Hippocampal formation (tissue), 2 donors: ENCODE measurements around the gene SDC3.
A peak's percentile ranks its signal among the peaks of the same experiment; 100 is the strongest.

Experiments used
- DNase-seq, 2 donors: peaks; one replicate each; lab custom pipeline; 2025; lab: John Stamatoyannopoulos, UW

SDC3 gene

DNA sequence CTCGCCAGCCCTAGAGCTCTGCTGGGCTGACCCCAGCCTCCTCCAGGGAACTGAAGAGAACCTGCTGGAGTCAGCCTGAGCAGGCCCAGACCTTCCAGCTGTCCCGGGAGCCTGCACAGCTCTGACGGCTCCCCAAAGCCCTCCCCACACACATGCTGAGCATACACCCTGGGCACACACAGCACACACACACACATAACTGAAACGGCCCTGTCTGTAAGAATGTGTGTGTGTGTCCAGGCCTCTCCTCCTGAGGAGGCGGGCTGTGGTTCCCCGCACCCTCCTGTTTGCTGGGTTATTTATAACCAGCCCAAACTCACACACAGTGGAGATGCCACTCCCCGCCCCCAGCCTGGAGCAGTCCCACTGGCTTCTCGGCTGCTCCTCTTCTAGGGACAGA lies 20.2 kb downstream of the SDC3 start:
- DNase-seq: no peak

DNA sequence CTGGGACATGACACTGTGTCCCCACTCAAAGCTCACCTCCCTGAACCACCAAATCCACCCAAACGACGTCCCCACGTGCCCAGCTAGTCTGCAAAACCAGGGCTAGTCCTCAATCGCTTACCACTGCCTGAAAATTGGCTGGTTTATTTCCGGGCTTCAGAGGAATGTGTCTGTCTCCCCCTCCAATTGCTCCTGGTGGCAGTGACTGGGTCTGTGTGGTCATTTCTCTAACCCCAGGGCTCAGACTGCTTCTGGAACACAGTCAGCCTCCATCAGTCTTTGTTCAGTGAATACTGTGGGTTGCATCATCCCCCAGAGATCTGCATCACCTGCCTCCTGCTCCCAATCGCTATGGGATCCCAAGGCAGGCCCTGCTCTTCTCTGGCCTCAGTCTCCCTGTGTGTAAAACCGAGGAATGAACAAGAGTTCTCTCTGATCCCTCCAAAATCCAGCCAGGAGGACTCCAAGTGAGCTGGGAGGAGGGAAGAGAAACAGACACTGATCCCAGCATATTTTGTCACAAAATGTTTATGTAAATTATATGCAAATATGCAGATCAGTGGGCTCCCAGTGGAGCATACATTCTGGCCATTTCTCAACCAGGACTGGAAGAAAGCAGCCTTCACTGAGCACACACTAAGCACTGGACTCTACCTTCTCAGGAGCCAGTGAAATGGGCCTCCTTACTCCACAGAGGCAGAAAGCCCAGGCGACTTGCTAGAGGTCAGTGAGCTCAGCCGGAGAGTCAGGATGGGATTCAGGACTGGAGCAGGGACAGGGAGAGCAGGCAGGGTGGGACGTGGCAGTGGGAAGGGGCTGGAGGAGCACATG lies 20.9 kb downstream of the SDC3 start:
- DNase-seq: no peak

DNA sequence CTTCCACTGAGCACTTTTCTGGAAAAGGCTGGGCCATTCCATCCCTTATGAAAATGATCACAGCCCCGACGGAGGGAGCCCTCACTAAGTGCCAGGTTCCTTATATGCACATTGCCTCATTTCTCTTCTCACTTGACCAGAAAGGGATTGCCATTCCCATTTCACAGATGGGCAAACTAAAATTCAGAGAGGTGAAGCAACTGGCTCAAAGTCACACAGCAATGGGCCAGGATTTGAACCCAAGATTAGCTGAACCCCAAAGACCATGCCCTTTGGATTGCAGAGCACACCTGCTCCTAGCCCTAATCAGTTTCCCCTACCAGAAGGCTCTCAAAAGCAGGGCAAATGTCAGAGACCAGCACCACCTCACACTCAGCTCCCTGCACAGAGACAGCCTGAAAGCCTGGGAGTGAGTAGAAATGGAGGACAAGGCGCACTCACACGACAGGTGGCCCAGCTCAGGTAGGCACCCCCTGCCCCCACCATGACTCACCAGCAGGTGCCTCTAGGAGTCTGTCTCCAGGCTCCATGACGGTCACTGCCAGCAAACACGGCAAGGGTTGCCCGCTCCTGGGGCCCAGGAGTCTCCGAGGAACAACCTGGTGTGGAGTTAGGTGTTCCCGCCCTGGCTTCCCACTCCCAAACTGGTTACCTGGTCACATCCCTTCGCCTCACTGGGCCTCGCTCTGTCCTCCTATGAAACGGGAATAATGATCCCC lies 21.7 kb downstream of the SDC3 start:
- no peak for DNase-seq

DNA sequence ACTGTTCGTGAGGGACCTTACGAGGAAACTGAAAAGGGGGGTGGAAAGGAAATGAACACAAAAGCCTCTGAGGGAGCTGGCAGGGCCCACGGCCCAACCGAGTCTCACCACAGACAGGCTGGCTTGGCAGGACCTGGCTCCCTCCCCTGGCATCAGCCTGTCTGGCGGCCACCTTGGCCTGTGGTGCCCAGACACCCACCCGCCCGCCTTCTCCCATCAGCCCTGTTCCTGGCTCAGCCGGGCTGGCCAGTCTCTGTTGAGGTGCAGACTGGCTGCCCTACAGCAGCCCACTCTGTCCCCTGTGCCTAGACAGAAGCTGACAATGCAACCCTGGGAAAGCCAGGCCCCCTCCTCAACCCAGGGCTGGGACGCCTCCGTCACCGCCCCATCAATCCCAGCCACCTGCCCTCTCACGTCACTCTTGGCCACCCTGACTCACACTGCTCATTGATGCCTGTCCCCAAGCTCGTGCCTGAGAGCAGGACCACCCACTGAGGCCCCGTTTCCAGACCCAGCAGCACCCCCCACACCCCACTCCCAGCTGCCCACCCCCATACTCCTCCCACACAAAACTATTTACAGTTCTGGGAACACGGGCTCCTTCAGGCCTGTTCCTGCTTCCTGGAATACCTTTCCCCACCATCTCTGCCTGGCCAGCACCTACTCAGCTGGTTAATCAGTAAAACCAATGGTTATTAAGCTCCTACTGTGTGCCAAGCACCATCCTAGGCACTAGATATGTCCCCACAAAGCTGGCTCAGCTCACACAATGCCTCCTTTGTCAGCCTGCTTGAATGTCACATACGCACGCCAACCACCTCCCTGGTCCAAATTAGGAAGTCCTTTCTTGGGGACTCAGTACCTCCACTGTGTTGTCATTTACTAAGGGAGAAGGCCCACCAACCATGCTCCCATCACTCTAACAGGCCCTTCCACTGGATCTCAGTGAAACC lies 22.7 kb downstream of the SDC3 start:
- peak in 1 of 2 donors; percentile 39 for DNase-seq

DNA sequence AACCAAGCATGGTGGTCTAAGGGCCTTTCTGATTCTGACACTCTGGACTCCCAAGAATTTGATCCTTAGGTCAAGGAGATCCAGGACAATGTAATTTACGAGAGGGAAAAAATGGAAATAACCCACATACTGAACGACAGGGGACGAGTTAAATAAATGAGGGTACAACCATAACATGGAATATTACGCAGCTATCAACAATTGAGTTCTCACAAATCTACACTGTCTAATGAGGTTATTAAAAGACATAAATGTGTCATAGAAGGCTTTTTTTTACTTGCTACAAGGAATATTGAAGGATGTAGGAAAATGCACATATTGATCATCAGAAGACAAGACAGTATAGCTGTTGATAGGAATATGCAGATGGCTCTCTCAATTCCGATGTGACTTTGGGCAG lies 23.8 kb downstream of the SDC3 start:
- DNase-seq: no peak

DNA sequence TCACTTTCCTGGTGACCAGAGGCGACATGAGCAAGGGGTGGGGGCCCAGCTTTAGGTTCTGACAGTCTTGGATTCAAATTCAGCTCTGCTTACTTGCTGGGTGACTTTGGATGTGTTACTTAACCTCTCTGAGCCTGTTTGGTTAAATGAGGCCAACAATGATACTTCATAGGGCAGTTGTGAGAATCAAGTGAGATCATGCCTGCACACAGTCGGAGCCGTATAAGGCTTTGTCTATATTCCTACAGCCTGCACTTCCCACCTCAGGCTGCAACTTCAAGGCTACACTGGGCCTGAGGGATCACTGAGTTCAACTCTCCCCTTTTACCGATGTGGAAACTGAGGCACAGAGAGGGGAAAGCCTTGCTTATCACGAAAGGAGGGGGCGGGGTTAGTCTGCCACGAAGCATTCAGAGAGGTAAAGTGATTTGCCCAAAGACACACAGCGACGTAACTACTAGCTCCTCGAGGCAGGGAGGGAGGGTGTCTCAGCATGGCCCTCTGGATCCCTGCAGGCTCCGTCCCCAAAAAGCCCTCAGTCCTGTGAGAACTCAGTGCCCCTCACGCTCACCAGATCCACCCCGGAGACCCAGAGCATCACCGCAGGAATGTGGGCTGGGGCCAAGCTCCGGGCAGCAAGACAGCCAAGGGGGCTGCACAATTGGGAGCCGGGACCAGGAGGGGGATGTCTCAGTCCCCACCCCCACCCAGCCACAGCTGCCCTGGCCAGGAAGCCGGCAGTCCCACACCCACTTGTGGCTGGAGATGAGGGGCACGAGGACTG lies 25.0 kb downstream of the SDC3 start:
- DNase-seq: peak in 1 of 2 donors; percentile 53

DNA sequence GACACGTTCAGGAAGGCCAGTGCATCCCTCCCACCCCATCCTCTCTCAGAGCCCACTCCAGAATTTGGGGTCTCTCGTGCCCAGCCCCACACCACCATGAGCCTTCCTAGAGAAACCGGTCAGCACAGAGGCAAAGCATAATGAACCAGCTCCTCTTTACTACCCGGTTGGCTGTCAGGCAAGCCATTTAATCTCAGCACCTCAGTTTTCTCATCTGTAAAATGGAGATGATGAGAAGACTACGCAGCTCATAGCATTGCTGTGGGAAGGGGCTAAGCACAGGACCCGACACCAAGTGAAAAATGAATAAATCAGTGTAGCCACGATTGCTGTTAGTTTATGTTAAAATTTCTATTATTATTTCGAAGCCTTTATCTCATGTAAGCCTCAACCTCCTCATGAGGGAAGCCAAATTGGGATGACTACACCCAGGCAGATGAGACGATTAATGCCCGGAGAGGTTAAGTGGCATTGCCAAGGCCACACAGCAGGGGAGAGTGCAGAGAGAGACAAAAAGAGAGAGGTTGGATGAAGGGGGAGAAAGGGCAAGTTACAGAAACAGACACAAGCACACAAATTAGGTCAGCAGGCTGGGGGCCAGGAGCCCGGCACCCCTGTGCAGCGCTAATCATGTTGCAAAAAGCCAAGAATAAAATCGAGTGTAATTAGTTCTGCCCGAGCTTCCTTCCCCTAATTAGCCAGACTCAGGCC lies 25.7 kb downstream of the SDC3 start:
- no peak for DNase-seq

DNA sequence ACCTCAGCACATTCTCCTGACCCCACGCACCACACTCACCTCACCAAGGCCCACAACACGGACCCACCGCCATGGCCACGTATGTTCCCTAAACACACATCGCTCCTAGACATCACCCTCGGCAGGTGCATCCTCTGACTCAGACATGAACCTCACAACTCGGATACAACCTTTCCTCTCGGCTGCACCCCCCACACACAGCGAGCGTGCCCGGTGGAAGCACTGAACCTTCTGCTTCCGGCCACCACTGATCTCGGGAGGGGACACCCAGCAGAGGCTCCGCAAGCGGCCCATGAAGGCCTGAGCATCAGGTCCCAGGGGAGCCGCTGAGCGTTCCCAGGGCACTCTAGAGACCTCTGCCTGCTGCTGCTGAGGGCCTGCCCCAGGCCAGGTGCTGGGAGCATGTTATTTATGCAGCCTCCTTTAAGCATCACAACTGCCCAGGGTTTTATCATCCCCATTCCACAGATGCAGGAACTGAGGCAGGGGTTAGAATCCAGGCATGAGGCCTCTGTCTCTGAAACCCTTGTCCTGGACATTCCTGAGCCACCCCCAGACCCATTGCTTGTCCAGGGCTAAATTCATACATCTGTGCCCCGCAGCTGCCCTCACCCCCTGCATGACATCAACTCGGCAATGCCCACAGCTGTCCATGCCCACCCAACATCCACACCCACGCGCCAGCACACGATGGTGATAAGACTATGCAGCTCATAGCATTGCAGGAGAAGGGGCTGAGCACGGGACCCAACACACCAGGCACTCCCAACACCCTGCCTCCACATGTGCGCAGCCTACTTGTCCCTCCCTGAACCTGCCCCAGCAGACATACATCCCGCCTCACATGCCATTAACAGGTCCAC lies 27.0 kb downstream of the SDC3 start:
- no peak for DNase-seq

DNA sequence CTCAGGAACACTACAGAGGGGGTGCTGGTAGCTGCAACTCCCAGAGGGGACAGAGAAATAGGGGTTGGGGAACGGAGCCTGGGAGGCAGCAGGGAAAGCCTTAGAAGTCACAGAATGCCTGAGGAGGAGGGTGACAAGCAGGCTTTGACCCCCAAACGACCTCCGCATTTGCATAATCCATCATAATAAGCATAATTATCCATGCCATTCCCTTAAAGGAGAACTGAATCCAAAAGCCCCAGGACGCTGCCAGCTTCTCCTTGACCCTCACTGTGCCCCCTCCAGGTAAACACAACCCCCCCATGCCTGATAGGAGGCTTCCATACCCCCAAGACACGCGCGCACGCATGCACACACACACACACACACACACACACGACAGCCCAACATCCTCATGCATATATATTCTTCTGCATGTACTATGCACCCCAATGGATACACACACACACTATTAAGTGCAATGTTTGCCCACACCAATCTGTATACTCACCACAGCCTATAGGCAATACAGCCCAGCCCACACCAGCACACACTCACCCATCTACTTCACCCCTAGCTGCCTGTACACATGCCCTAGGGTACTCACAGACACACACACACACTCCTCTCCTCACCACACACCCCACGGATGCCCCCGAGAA lies 27.8 kb downstream of the SDC3 start:
- no peak for DNase-seq

DNA sequence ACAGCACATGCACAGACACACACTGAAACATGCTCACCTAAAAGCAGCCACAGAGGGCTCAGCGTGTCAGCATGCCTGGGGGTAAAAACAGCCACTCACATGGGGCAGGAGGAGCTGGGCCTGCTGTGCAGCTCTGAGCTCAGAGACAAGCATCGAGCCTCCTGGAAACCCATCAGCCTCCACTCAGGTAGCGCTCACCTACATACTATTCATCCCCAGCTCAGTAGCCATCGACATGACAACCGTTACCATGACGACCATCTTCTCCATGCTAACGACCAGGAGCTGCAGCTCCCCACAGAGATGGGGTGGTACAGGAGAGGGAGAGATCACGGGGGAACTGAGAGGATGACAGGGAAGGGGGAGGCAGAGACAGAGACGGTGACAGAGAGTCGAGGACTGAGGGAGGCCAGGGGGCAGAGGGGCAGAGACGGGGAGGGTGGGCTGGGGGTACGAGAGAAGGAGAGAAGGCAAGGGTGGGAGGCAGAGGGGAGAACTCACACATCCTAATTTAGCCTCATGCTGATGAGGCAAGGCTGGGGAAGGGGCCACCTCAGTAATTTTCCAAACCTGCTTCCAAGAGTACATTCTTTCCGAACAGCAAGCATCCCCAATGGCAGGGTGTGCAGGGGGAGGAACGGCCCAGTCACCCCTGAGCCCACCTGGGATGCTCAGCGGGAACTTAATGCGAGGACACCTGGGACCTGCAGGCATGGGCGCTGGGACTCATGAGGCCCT lies 28.4 kb downstream of the SDC3 start:
- no peak for DNase-seq

DNA sequence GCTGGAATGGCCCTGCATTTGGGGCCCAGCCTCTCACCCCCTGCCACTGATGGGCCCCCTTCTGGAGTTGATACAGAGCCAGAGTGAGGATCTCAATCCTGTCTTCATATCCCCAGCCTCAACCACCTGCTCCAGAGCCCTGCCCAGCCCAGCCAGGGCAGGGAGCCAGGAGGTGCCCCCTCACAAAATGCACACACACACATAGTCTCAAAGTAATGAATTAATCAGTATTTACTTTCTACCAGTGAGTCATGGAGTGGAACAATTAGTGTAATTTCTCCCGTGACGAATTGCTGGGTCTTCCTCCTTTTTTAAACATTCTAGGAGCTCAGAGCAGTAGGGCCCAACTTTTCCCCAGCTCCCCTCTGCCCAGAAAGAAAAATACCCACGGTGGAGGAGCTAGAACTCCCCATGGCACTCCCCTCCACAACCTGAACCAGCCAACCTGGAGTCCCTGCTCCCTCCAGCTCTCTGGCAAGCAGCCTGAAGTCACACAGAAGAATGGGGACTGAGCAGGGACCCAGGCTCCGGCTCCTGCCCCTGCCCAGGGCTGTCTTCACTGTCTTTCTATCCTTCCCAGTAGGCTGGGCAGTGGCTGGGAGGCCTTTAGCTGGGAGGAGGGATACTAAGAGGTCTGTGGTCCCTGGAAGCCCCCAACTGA lies 29.3 kb downstream of the SDC3 start:
- DNase-seq: no peak

DNA sequence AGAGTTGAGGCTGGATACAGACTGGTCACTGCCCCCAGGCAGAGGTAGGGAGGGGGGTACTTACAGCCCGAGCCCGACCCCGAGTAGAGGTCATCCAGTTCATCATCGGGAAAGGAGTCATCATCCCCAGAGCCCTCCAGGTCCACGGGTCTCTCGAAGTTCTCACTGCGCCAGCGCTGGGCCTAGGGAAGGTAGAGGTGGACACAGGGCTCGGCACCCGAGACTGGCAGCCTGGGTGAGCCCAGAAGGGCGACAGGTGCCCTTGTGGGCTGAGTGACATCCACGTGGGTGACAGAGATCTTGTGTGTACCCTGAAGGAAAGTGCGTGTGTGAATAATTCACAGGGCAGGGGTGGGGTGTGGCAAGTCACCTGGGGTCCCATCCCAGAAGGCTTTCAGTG lies 30.0 kb downstream of the SDC3 start:
- no peak for DNase-seq

DNA sequence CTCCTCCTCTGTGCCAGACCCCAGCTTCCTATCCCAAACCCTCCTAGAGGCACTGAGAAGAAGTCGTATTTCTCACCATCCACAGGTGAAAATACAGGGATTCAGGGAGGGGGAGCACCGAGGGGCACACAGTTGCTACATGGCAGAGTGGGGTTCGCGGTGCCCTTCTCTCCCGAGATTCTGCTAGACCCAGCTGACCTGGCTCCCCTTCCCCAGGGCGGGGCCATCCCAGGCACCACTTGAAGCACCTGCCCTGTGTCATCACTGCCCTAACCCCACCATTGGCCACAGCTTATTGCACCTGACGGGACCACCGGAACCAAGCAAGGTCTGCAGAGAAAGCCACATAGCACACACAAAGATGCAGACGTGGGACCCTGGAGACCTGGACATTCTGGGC lies 30.5 kb downstream of the SDC3 start:
- no peak for DNase-seq

DNA sequence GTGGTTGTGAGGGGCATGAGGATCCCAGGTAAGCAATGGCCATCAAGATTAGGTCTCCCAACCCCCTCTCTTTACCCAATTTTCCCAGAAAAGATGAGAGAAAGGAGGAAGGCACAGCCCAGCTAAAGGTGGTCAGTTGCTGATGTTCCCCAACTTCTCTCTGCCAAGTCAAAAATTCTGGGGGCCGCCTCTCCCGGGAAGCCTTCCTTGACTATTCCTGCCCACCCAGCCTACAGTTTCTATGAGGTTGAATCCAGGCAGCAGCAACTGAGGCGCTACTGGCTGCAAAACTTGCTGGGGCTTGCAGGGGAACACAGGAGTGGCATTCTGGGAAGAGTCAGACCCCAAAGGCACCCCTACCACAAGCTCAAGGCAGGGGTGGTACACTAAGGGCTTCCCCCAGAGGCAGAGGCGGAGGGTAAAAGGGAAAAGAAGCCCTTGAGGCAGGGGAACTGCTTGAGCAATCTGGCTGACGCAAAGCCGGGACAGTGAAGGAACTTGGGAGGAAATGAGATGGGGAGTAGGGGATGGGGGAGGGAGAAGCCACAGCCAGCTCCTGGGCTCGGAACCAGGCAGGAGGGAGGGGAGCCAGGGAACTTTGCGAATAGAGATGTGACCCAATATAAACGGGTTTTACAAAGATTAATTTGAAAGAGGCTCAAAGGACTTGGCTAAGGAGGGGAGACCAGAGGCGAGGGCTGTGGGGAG lies 31.2 kb downstream of the SDC3 start:
- DNase-seq: peak; percentile 34 to 63

DNA sequence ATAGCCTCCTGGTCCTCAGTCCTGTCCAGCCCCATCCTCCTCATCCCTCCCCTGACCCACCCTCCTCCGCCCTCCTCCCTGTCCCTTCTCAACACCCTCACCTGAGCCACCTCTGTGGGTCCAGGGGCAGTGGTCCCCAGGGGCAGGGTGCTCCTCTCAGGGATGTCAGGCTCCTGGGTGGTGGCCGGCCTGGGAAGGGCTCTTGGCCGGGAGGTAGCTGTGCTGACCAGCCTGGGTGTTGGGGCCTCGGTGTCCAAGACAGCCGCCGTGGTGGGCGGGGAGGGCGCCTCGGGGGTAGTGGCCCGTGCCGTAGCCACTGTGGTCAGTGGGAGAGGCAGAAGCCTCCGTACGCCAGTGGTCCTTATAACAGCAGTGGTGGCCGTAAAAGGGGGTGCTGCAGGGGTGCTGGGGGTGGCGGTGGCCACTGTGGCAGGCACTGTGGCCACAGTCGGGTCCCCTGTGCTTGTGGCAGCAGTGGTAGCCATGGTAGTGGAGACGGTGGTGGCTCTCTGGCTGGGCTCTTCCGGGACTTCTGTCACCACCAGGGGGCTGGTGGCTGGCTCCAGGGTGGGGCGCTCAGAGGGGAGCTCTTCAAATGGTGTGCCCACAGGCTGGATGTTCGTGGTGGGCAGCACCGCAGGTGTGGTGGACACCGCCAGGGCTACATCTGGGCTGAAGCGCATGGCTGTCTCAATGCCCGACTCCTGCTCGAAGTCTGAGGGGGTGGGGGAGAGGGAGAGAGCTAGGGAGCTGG lies 31.9 kb downstream of the SDC3 start:
- DNase-seq: no peak

DNA sequence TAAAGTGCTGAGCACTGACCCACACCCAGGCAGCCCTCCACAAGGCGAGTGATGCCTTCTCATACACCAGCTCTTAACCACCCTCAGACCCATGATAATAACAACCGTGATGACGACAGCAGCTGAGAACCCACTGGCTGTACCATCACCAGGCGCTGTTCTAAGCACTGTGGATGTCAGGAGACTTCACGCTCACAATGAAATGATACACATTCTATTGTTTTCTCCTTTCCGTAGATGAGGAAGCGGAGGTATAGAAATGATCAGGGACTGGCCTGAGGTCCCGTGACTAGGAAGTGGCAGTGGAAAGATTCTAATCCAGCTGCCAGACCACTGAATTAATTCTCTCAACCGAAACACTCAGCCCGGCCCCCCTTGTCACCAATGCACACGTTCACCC lies 32.6 kb downstream of the SDC3 start:
- no peak for DNase-seq

DNA sequence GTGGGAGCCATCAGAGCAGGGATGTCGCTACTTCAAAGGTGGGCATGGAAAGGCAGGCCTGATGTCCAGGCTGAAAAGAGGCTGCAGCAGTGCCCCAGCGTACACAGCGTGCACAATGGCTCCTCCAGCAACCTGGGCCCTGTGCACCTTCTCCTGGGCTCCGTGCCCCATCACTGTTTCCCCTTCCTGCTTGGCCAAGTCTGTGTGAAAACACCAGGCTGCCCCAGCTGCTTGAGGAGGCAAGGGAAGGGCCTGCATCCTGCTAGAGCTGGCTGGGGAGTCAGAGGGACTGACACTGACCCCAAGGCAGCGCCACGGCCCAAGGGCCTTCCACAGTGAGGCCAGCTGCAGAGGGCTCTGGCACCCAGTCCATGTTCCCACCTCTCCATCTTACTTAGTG lies 33.4 kb downstream of the SDC3 start:
- no peak for DNase-seq
